BE2C (cell line): ENCODE data around the gene UNK.

Source experiments
- DNase-seq: peaks from one replicate; pipeline ENCODE4 v3.0.0-alpha.2; 2020
- H3K27me3 ChIP-seq: fragments of 250-450 bp; sonication (Bioruptor Pico); 2 replicates; pipeline ENCODE4 v1.5.1; 2020; ENCODE audit warnings: mild to moderate bottlenecking
- H3K36me3 ChIP-seq: fragments of 250-450 bp; sonication (Bioruptor Pico); 2 replicates; pipeline ENCODE4 v1.5.1; 2020; ENCODE audit warnings: mild to moderate bottlenecking
- H3K4me1 ChIP-seq: fragments of 250-450 bp; sonication (Bioruptor Pico); 2 replicates; pipeline ENCODE4 v1.5.1; 2020
- H3K4me3 ChIP-seq: 2 replicates; pipeline ENCODE4 v1.5.1; 2011; ENCODE audit warnings: low read depth, low read length
- H3K9me3 ChIP-seq: fragments of 250-450 bp; sonication (Bioruptor Pico); 2 replicates; pipeline ENCODE4 v1.5.1; 2020
- TF ChIP-seq, protein P1 (sequence below): IDR thresholded peaks from 2 replicates; pipeline ENCODE4 v1.5.1; 2012; ENCODE audit warnings: mild to moderate bottlenecking, low read depth, low read length

The UNK gene

DNA sequence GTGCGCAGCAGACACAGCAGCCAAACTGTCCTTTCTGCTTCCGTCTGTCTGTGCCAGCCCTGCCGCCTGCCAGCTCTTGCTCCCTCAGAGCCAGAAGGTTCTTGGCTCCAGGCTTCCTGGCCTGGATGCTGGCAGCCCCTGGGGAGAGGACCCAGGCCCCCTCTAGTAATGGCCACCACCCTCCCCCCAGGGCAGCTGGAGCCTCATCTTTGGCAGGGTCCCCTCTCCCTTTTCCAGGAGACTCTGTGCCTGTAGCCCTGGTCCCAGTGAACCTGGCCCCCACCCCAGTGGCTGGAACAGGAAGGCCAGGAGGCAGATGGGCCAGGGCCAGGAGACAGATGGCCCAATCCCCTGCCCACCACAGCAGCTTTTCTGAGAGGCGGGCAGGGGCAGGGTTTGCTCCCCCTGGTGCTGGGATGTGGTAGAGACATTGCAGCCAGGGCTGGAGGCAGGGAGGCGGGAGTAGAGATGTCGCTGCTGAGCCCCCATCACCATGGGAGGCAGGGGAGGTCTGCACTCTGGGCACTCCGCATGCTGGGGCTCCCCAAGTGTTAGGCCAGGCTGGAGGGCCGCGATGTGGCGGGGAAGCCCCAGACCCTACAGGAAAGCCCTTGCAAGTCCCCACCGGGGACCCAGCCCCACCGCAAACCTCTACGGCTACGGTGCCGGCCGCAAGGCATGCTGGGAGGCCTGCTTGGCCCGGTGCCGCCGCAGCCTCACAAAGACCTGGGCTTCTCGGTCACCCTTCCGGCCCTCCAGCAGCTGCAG is 42.9 kb downstream of the UNK start:
- Histone ChIP-seq H3K4me1 (peaks cover 22% of the 10 kb centered on the region), H3K9me3 (no peaks in the 10 kb centered on the region), H3K4me3 (peak overlapping the region; percentile 53), H3K36me3 (peaks cover 3% of the 10 kb centered on the region; the same call in 1 of the 2 replicates), H3K27me3 (no peaks in the 10 kb centered on the region)
- TF ChIP-seq, protein P1, sequence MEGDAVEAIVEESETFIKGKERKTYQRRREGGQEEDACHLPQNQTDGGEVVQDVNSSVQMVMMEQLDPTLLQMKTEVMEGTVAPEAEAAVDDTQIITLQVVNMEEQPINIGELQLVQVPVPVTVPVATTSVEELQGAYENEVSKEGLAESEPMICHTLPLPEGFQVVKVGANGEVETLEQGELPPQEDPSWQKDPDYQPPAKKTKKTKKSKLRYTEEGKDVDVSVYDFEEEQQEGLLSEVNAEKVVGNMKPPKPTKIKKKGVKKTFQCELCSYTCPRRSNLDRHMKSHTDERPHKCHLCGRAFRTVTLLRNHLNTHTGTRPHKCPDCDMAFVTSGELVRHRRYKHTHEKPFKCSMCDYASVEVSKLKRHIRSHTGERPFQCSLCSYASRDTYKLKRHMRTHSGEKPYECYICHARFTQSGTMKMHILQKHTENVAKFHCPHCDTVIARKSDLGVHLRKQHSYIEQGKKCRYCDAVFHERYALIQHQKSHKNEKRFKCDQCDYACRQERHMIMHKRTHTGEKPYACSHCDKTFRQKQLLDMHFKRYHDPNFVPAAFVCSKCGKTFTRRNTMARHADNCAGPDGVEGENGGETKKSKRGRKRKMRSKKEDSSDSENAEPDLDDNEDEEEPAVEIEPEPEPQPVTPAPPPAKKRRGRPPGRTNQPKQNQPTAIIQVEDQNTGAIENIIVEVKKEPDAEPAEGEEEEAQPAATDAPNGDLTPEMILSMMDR = peak; percentile 90
- DNase-seq = peak; percentile 93

DNA sequence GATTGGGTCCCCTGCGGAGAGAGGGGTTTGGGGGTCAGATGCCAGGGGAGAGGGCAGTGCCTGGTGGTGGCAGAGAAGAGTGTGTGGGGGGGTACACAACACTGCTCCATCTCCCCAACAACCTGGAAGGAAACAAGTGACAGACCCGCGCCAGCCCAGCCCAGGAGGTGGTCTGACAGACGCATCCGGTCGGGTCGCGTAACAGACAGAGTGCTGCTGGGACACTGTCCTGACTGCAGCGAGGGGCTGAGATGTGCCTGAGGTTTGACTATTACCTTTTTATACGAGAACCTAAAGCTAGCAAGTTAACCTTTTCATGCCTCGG is 43.4 kb downstream of the UNK start:
- TF ChIP-seq, protein P1 = no peak
- Histone ChIP-seq H3K27me3 (no peaks in the 10 kb centered on the region), H3K4me1 (peaks cover 22% of the 10 kb centered on the region), H3K9me3 (no peaks in the 10 kb centered on the region), H3K36me3 (peaks cover 3% of the 10 kb centered on the region; the same call in 1 of the 2 replicates), H3K4me3 (peak overlapping the region; percentile 53)
- DNase-seq = no peak

DNA sequence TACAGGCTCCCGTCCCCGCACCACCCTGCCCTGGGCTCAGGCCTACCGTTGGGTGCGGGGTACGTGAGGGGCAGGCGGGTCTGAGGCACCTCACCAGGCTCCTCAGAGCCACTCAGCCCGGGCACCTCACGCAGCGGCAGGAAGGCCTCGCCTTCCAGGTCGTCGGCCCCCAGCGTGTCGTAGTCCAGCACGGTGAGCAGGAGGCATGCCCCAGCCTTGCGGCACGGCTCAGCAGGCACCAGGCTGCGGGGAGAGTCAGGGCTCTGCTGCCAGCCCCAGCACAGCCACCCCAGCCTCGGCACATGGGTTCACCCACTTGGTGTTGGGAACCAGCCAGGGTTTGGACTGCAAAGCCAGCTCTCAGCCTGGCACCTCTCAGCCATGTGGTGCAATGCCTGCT is 44.1 kb downstream of the UNK start:
- DNase-seq = peak; percentile 12
- peaks cover 3% of the 10 kb centered on the region; the same call in 1 of the 2 replicates for H3K36me3 ChIP-seq
- TF ChIP-seq, protein P1 = no peak
- H3K4me1 ChIP-seq = peaks cover 22% of the 10 kb centered on the region
- H3K27me3 ChIP-seq = no peaks in the 10 kb centered on the region
- no peak overlapping the region for H3K4me3 ChIP-seq
- no peaks in the 10 kb centered on the region for H3K9me3 ChIP-seq

DNA sequence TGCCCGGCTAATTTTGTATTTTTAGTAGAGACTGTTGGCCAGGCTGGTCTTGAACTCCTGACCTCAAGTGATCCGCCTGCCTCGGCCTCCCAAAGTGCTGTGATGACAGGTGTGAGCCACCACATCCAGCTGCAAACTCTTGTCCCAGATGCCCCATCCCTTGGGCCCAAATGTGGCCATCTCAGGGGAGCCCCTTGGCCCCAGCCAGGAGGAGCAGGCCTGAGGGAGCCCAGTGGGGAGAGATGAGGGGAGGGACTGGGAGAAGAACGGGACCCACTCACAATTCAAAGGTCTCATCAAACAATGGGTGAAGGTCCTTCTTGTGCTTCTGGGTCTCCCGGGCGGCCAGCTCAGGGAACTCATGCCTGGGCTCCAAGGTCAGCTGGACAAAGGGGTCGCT is 45.1 kb downstream of the UNK start:
- no peaks in the 10 kb centered on the region for H3K9me3 ChIP-seq
- peaks cover 26% of the 10 kb centered on the region for H3K4me1 ChIP-seq
- TF ChIP-seq, protein P1 = no peak
- peaks cover 3% of the 10 kb centered on the region; the same call in 1 of the 2 replicates for H3K36me3 ChIP-seq
- H3K27me3 ChIP-seq = no peaks in the 10 kb centered on the region
- DNase-seq = peak; percentile 3
- H3K4me3 ChIP-seq = no peak overlapping the region

DNA sequence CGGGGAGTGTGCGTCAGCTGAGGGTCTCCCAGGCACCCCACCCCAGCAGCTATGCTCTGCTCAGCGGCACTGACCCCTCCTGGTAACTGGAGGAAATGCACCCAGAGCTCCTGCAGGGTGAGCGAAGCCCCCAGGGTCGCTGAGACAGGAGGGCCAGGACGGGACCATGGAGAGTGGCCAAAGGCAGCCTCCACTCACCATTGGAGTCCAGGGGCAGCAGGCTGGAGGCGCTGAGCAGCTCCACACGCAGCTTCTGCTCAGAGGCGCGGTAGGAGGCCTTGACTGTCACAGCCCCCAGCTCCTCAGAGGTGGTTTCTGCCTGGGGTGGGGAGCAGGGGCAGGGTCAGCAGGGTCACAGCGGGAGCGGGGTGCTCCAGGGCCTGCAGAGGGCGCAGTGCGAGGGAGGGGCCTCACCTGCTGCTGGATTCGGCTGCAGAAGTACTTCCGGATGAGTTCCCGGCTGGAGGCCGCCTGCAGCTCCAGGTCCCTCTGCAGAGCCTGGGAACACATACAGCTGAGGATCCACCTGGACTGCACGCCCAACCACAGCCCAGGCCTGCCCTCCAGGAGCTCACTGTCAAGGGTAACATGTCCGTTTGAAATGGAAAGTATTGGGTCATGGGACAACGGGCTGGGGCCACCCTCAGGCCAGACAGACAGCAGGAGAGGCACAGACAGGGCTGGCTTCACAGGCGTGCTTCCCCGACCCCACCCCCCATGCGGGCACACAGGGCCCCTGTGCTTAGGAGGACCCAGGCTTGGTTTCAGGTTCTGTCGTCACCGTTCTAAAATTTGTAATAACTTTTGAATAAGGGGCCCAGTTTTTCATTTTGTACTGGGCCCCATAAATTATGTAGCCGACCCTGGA is 45.8 kb downstream of the UNK start:
- Histone ChIP-seq H3K4me1 (peaks cover 30% of the 10 kb centered on the region), H3K9me3 (no peaks in the 10 kb centered on the region), H3K4me3 (no peak overlapping the region), H3K36me3 (peaks cover 3% of the 10 kb centered on the region; the same call in 1 of the 2 replicates), H3K27me3 (no peaks in the 10 kb centered on the region)
- DNase-seq = peak; percentile 56
- TF ChIP-seq, protein P1 = peak; percentile 62
